ENCODE results near the gene NPAS1. TPM values are rescaled to one million over a fixed set of nuclear protein-coding genes. Genes with fewer than 3 reads are reported as not detected.

The NPAS1 gene
- total RNA-seq, 1 experiment from 2014 or later, result 2.8 TPM

GRCh38 chr19:46975925-46976782 lies 43.5 kb upstream of the NPAS1 start:
- Mint-ChIP-seq H3K27ac (ENCODE audit: unreplicated experiment) (peak overlapping the region; percentile 98), H3K4me3 (ENCODE audit: unreplicated experiment) (peak overlapping the region; percentile 56), H3K27me3 (ENCODE audit: insufficient read depth, unreplicated experiment) (no peaks in the 10 kb centered on the region), H3K9me3 (ENCODE audit: unreplicated experiment) (no peaks in the 10 kb centered on the region), H3K4me1 (ENCODE audit: low read depth, unreplicated experiment) (peaks cover 40% of the 10 kb centered on the region), H3K36me3 (ENCODE audit: insufficient read depth, unreplicated experiment) (peaks cover 62% of the 10 kb centered on the region)
- no peaks in the 10 kb centered on the region; the same call in 1 of the 2 replicates for H3K36me3 ChIP-seq (ENCODE audit: control insufficient read depth, insufficient read depth, low read length)
- CTCF ChIA-PET, result interaction anchor here (0.6 to 1.5 kb wide), 6 partner anchors 15 to 362 kb away, joined by 3 to 8 read pairs (median 4); no protein-coding TSS in a partner anchor
- POLR2A ChIA-PET, result interaction anchor here (0.6 to 1.1 kb wide), 4 partner anchors 86 to 204 kb away, joined by 3 to 5 read pairs (median 4); partner anchors contain the start of gene ZC3H4
- BruUV-seq (replicated peaks), result no TSS peak
- DNase-seq, result peak; percentile 68 to 86
- intact Hi-C loops (cut with micrococcal nuclease; ENCODE audit: unreplicated experiment), result loop anchor here (5.0 to 10.0 kb wide), 3 partner anchors 34 to 111 kb away; partner anchors contain the start of gene ARHGAP35
- no peak for TF ChIP-seq CTCF (IDR thresholded peaks at IDR 0.05; ENCODE audit: insufficient read depth in 1 of 2, low read depth in 1 of 2, low read length in 1 of 2, severe bottlenecking in 1 of 2, unreplicated experiment in 1 of 2)
- H3K9me3 ChIP-seq, result no peaks in the 10 kb centered on the region
- H3K4me3 ChIP-seq (ENCODE audit: low read depth, low read length), result no peak overlapping the region
- no peaks in the 10 kb centered on the region for H3K27me3 ChIP-seq (replicated peaks; ENCODE audit: control insufficient read depth, insufficient read depth, low read length)
- peaks cover 48% of the 10 kb centered on the region for H3K4me1 ChIP-seq

GRCh38 chr19:46976845-46977320 lies 42.8 kb upstream of the NPAS1 start:
- Mint-ChIP-seq H3K4me3 (ENCODE audit: unreplicated experiment) (peak overlapping the region; percentile 23), H3K4me1 (ENCODE audit: low read depth, unreplicated experiment) (peaks cover 40% of the 10 kb centered on the region), H3K9me3 (ENCODE audit: unreplicated experiment) (no peaks in the 10 kb centered on the region), H3K27me3 (ENCODE audit: insufficient read depth, unreplicated experiment) (no peaks in the 10 kb centered on the region), H3K27ac (ENCODE audit: unreplicated experiment) (peak overlapping the region; percentile 98), H3K36me3 (ENCODE audit: insufficient read depth, unreplicated experiment) (peaks cover 59% of the 10 kb centered on the region)
- intact Hi-C loops (cut with micrococcal nuclease; ENCODE audit: unreplicated experiment), result loop anchor here (5.0 to 10.0 kb wide), 3 partner anchors 35 to 112 kb away; partner anchors contain the start of gene ARHGAP35
- ChIA-PET POLR2A (no interaction called here), CTCF (interaction anchor here (1.0 kb wide), 1 partner anchor 14 kb away, joined by 4 read pairs; no protein-coding TSS in a partner anchor)
- H3K36me3 ChIP-seq (ENCODE audit: control insufficient read depth, insufficient read depth, low read length), result no peaks in the 10 kb centered on the region; the same call in 1 of the 2 replicates
- no TSS peak for BruUV-seq (replicated peaks)
- no peak for TF ChIP-seq CTCF (IDR thresholded peaks at IDR 0.05; ENCODE audit: insufficient read depth in 1 of 2, low read depth in 1 of 2, low read length in 1 of 2, severe bottlenecking in 1 of 2, unreplicated experiment in 1 of 2)
- DNase-seq, result peak; percentile 47 to 75
- H3K4me1 ChIP-seq, result peaks cover 48% of the 10 kb centered on the region
- H3K9me3 ChIP-seq, result no peaks in the 10 kb centered on the region
- no peaks in the 10 kb centered on the region for H3K27me3 ChIP-seq (replicated peaks; ENCODE audit: control insufficient read depth, insufficient read depth, low read length)
- H3K4me3 ChIP-seq (ENCODE audit: low read depth, low read length), result no peak overlapping the region

- Histone ChIP-seq H3K27me3 (replicated peaks; ENCODE audit: control insufficient read depth, insufficient read depth, low read length) (no peaks in the 10 kb centered on the region), H3K4me3 (ENCODE audit: low read depth, low read length) (no peak overlapping the region), H3K4me1 (peaks cover 48% of the 10 kb centered on the region), H3K9me3 (no peaks in the 10 kb centered on the region), H3K36me3 (ENCODE audit: control insufficient read depth, insufficient read depth, low read length) (no peaks in the 10 kb centered on the region; the same call in 1 of the 2 replicates)
- intact Hi-C loops (cut with micrococcal nuclease; ENCODE audit: unreplicated experiment), result loop anchor here (5.0 to 10.0 kb wide), 3 partner anchors 35 to 113 kb away; partner anchors contain the start of gene ARHGAP35
- H3K4me1 Mint-ChIP-seq (ENCODE audit: low read depth, unreplicated experiment), result peaks cover 40% of the 10 kb centered on the region
- TF ChIP-seq CTCF (IDR thresholded peaks at IDR 0.05; ENCODE audit: insufficient read depth in 1 of 2, low read depth in 1 of 2, low read length in 1 of 2, severe bottlenecking in 1 of 2, unreplicated experiment in 1 of 2), result no peak
- DNase-seq, result no peak
- no TSS peak for BruUV-seq (replicated peaks)
- no peak overlapping the region for H3K4me3 Mint-ChIP-seq (ENCODE audit: unreplicated experiment)
- ChIA-PET POLR2A (no interaction called here), CTCF (interaction anchor here (1.0 kb wide), 1 partner anchor 13 kb away, joined by 4 read pairs; no protein-coding TSS in a partner anchor)
- peak overlapping the region; percentile 98 for H3K27ac Mint-ChIP-seq (ENCODE audit: unreplicated experiment)
- H3K36me3 Mint-ChIP-seq (ENCODE audit: insufficient read depth, unreplicated experiment), result peaks cover 55% of the 10 kb centered on the region
- H3K27me3 Mint-ChIP-seq (ENCODE audit: insufficient read depth, unreplicated experiment), result no peaks in the 10 kb centered on the region
- no peaks in the 10 kb centered on the region for H3K9me3 Mint-ChIP-seq (ENCODE audit: unreplicated experiment)
Measured at GRCh38 chr19:46977548-46977947, 42.1 kb upstream of the NPAS1 start.
